HepG2 (cell line): Measurements from ENCODE around the gene TMEM217. TPM values are rescaled to one million over a fixed set of nuclear protein-coding genes. Genes with fewer than 3 reads are reported as not detected.

ENCODE experiments used
- ATAC-seq: fragments of 200-7000 bp; cut with Tn5 transposase; 3 replicates; pipeline ENCODE4 v1.9.1; 2020; ENCODE audit warnings: mild to moderate bottlenecking, moderate library complexity
- BruUV-seq: library from RNA; stranded (reverse); fragments of 400-500 nt; replicated peaks from 2 replicates; lab custom pipeline; 2021; lab: Mats Ljungman, UMichigan
- CTCF ChIA-PET: fragments of 300-600 bp; formaldehyde crosslinking; extraction: SDS; loops from one replicate; lab custom pipeline; 2021; ENCODE audit warnings: low total read pairs, inconsistent platforms, low intra/inter-chr PET ratio; lab: Yijun Ruan, JAX
- POLR2A ChIA-PET: fragments of 350-600 bp; sonication (Branson Sonifier 250); formaldehyde crosslinking; loops from one replicate; lab custom pipeline; 2020; ENCODE audit warnings: antibody characterized with exemption, inconsistent platforms; lab: Yijun Ruan, JAX
- DNase-seq: peaks from one replicate; pipeline ENCODE4 v3.0.0-alpha.2; 2015; ENCODE audit warnings: low spot score
- FAIRE-seq: peaks from 3 replicates; lab custom pipeline; 2011; peaks lifted over from hg19 to GRCh38; lab: Jason Lieb, UNC
- H2AFZ ChIP-seq: one replicate; pipeline ENCODE4 v1.6.1; 2011; ENCODE audit warnings: low read length, inconsistent platforms
- H3K27ac ChIP-seq: fragments of 300-600 bp; 3 replicates; pipeline ENCODE4 v1.8.0; 2011; ENCODE audit warnings: mixed run types, mild to moderate bottlenecking, mixed read lengths, low read length, inconsistent platforms; ENCODE audit not compliant: insufficient read depth; ENCODE audit errors: extremely low read length
- H3K27me3 ChIP-seq, 2 experiments: fragments of 200-600 bp in 1 of 2; 2 replicates in 1 of 2; 3 replicates in 1 of 2; pipeline versions ENCODE4 v1.6.0 to v1.8.0; 2011; ENCODE audit warnings: low read length in 2 of 2, mild to moderate bottlenecking in 2 of 2, moderate library complexity in 2 of 2, inconsistent platforms in 1 of 2; ENCODE audit not compliant: insufficient read depth in 2 of 2, control insufficient read depth in 1 of 2
- H3K36me3 ChIP-seq, 2 experiments: fragments of 200-600 bp in 1 of 2; replicated peaks in 1 of 2; 2 replicates in 1 of 2; 3 replicates in 1 of 2; pipeline versions ENCODE4 v1.5.1 to v1.8.0; 2011; ENCODE audit warnings: low read length in 2 of 2, inconsistent platforms in 1 of 2; ENCODE audit not compliant: insufficient read depth in 2 of 2, control insufficient read depth in 1 of 2
- H3K4me1 ChIP-seq: 2 replicates; pipeline ENCODE4 v1.5.1; 2012; ENCODE audit warnings: low read length, inconsistent platforms; ENCODE audit not compliant: insufficient read depth
- H3K4me2 ChIP-seq: 2 replicates; pipeline ENCODE4 v1.6.0; 2011; ENCODE audit warnings: low read depth, low read length, inconsistent platforms
- H3K4me3 ChIP-seq, 3 experiments: fragments of 200-600 bp in 1 of 3; sonication (generic), shearing (Covaris generic) in 1 of 3; replicated peaks in 1 of 3; 2 replicates each; pipeline ENCODE4 v1.5.1; 2011 to 2016; ENCODE audit warnings: low read length in 3 of 3, inconsistent platforms in 2 of 3, low read depth in 2 of 3, mild to moderate bottlenecking in 2 of 3, control low read depth in 1 of 3, mixed read lengths in 1 of 3; ENCODE audit not compliant: insufficient read depth in 1 of 3
- H3K79me2 ChIP-seq: one replicate; pipeline ENCODE4 v1.6.1; 2011; ENCODE audit warnings: low read length, inconsistent platforms; ENCODE audit not compliant: insufficient read depth
- H3K9ac ChIP-seq: 2 replicates; pipeline ENCODE4 v1.6.0; 2011; ENCODE audit warnings: mild to moderate bottlenecking, low read depth, low read length, inconsistent platforms; ENCODE audit not compliant: insufficient read depth
- H3K9me3 ChIP-seq: 2 replicates; pipeline ENCODE4 v1.5.1; 2012; ENCODE audit warnings: mild to moderate bottlenecking, low read length
- H4K20me1 ChIP-seq: 2 replicates; pipeline ENCODE4 v1.6.0; 2011; ENCODE audit warnings: inconsistent platforms, mild to moderate bottlenecking, low read length, moderate library complexity; ENCODE audit not compliant: insufficient read depth
- HOXA7 ChIP-seq: sonication (generic); formaldehyde crosslinking; IDR thresholded peaks from 2 replicates; pipeline ENCODE4 v1.8.1; 2022; ENCODE audit warnings: mild to moderate bottlenecking, missing genetic modification reagents, moderate library complexity
- KMT2B ChIP-seq: IDR thresholded peaks from 2 replicates; pipeline ENCODE4 v1.6.1; 2016; ENCODE audit warnings: missing genetic modification reagents, missing compliant biosample characterization
- MZF1 ChIP-seq: sonication (generic); formaldehyde crosslinking; IDR thresholded peaks from 2 replicates; pipeline ENCODE4 v1.8.1; 2023; ENCODE audit warnings: mild to moderate bottlenecking, missing genetic modification reagents, borderline replicate concordance
- SETDB1 ChIP-seq: sonication (generic); formaldehyde crosslinking; IDR thresholded peaks from 2 replicates; pipeline ENCODE4 v1.5.1; 2020; ENCODE audit warnings: missing genetic modification reagents, mild to moderate bottlenecking, borderline replicate concordance
- SRSF1 ChIP-seq: fragments of 200-400 bp; formaldehyde crosslinking; optimal IDR thresholded peaks from 2 replicates; pipeline ENCODE3; 2017; ENCODE audit warnings: mild to moderate bottlenecking, low read depth, low read length, moderate library complexity
- ZNF136 ChIP-seq: sonication (generic); formaldehyde crosslinking; IDR thresholded peaks from 2 replicates; pipeline ENCODE4 v1.8.1; 2022; ENCODE audit warnings: low read depth, mild to moderate bottlenecking, moderate library complexity, missing genetic modification reagents
- ZNF350 ChIP-seq: sonication (generic); formaldehyde crosslinking; IDR thresholded peaks from 2 replicates; pipeline ENCODE4 v1.4.0; 2020; ENCODE audit warnings: mild to moderate bottlenecking, low read depth, missing genetic modification reagents, borderline replicate concordance
- ZNF567 ChIP-seq: sonication (generic); formaldehyde crosslinking; IDR thresholded peaks from 2 replicates; pipeline ENCODE4 v1.8.1; 2023; ENCODE audit warnings: mild to moderate bottlenecking, missing genetic modification reagents, borderline replicate concordance
- ZNF737 ChIP-seq: sonication (generic); formaldehyde crosslinking; IDR thresholded peaks from 2 replicates; pipeline ENCODE4 v1.5.0; 2020; ENCODE audit warnings: missing genetic modification reagents, mild to moderate bottlenecking, borderline replicate concordance
- whole genome bisulfite sequencing: methylation state at CpG from one replicate; pipeline ENCODE4 v1.1.6; 2017; ENCODE audit warnings: low lambda C conversion rate; 5-methylcytosine and 5-hydroxymethylcytosine counted together
- in situ Hi-C: cut with HindIII; loops from 2 replicates; pipeline ENCODE4 v1.10.0; 2017; ENCODE audit warnings: low pct_unique_long_range_greater_than_20kb; ENCODE audit not compliant: extremely low pct_ligation_motif_present
- intact Hi-C: fragments of 100-400 bp; cut with micrococcal nuclease; formaldehyde crosslinking; loops from one replicate; pipeline ENCODE4 v1.10.0; 2022; ENCODE audit not compliant: unreplicated experiment
- polyA plus RNA-seq, 8 experiments: library from polyadenylated mRNA; depleted of rRNA in 3 of 8; stranded (reverse) in 7 of 8; unstranded in 1 of 8; fragments of >200 nt; fragmentation: Illumina TruSeq in 4 of 8; extraction: Trizol in 4 of 8; gene quantifications; 2 replicates each; pipeline versions ENCODE4 v1.2.1 to v1.2.3, GENCODE V29; 2011 to 2016; ENCODE audit warnings: low read depth in 4 of 8, missing spikeins in 1 of 8, mixed read lengths in 1 of 8; ENCODE audit not compliant: insufficient read depth in 1 of 8
- total RNA-seq, 5 experiments: library from RNA; depleted of rRNA; stranded (reverse); fragments of >200 nt; fragmentation: Illumina TruSeq; extraction: Trizol; gene quantifications; 2 replicates each; pipeline ENCODE4 v1.2.3, GENCODE V29; 2016; ENCODE audit warnings: low read depth in 1 of 5

The TMEM217 gene
- total and polyA plus RNA-seq, 2 of the 13 experiments (the other 11 are each of a cell fraction or from before 2014, with no cell fraction given) = 2.3 to 3.4 TPM

DNA sequence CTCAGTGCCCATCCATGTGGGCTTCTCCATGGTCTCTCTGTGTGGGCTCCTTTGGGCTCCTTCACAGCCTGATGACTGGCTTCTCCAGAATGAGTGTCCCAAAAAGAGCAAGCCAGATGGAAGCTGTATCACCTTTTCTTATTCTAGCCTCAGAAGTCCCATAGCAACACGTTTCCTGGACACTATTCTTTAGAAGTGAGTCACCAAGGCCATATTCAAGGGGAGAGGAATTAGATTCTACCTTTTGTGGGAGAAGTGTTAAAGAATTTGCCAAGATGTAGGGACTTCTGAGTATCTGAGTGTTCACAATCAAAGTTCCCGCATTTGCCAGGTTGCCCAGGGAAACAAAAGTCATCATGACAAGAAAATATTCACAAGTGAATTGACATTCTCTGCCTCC, 21.0 kb downstream of the TMEM217 start:
- Histone ChIP-seq H3K4me2 (no peak overlapping the region), H2AFZ (no peak overlapping the region), H3K9me3 (no peaks in the 10 kb centered on the region), H3K4me3 (no peak overlapping the region), H3K9ac (no peak overlapping the region), H4K20me1 (no peaks in the 10 kb centered on the region), H3K36me3 (no peaks in the 10 kb centered on the region), H3K4me1 (peaks cover 15% of the 10 kb centered on the region), H3K27me3 (no peaks in the 10 kb centered on the region), H3K79me2 (no peaks in the 10 kb centered on the region), H3K27ac (no peak overlapping the region)
- intact Hi-C loops = no loop called here
- 74% methylated on average over 2 of the region's 2 CpGs for WGBS
- no TSS peak for BruUV-seq
- FAIRE-seq (no peak), DNase-seq (no peak), ATAC-seq (no peak)
- CTCF ChIA-PET = no interaction called here
- POLR2A ChIA-PET = no interaction called here
- in situ Hi-C loops = no loop called here
- TF ChIP-seq ZNF350 (CRISPR knock-in tag) = no peak
- TF ChIP-seq ZNF136 (CRISPR knock-in tag) = no peak
- no peak for TF ChIP-seq HOXA7 (CRISPR knock-in tag)
- TF ChIP-seq ZNF737 = no peak
- TF ChIP-seq, all 625 proteins: peak for 0

GRCh38 chr6:37233541-37233940, 24.4 kb downstream of the TMEM217 start:
- no peaks in the 10 kb centered on the region for H4K20me1 ChIP-seq
- FAIRE-seq (no peak), ATAC-seq (no peak), DNase-seq (no peak)
- no peaks in the 10 kb centered on the region for H3K36me3 ChIP-seq
- H3K4me1 ChIP-seq = peaks cover 12% of the 10 kb centered on the region
- H3K9me3 ChIP-seq = no peaks in the 10 kb centered on the region
- no peaks in the 10 kb centered on the region for H3K27me3 ChIP-seq
- H2AFZ ChIP-seq = no peak overlapping the region
- no peak overlapping the region for H3K9ac ChIP-seq
- in situ Hi-C loops (no loop called here), intact Hi-C loops (loop anchor here (2.0 kb wide), 1 partner anchor 73 kb away; no protein-coding TSS in a partner anchor)
- 65% methylated on average over 7 of the region's 7 CpGs for WGBS
- H3K27ac ChIP-seq = no peak overlapping the region
- no peak overlapping the region for H3K4me2 ChIP-seq
- ChIA-PET CTCF (no interaction called here), POLR2A (no interaction called here)
- no peaks in the 10 kb centered on the region for H3K79me2 ChIP-seq
- H3K4me3 ChIP-seq = no peak overlapping the region
- no peak for TF ChIP-seq SETDB1
- no peak for TF ChIP-seq MZF1
- TF ChIP-seq KMT2B (CRISPR knock-in tag) = no peak
- no peak for TF ChIP-seq ZNF567 (CRISPR knock-in tag)
- TF ChIP-seq SRSF1 = no peak
- no TSS peak for BruUV-seq
